Glutamatergic neuron (in vitro differentiated cells): Measurements from ENCODE around the gene PP2D1. TPM values are rescaled to one million over a fixed set of nuclear protein-coding genes. Genes with fewer than 3 reads are reported as not detected.

ENCODE experiments used
- DNase-seq: peaks from one replicate; pipeline ENCODE4 v3.0.0; 2022
- H3K27ac Mint-ChIP-seq: one replicate; pipeline ENCODE4 v1.8.0; 2020; ENCODE audit warnings: mild to moderate bottlenecking, mixed read lengths, inconsistent platforms; ENCODE audit not compliant: unreplicated experiment
- H3K27me3 Mint-ChIP-seq: one replicate; pipeline ENCODE4 v1.8.0; 2020; ENCODE audit warnings: mild to moderate bottlenecking, moderate library complexity, mixed read lengths, inconsistent platforms; ENCODE audit not compliant: unreplicated experiment
- H3K36me3 Mint-ChIP-seq: one replicate; pipeline ENCODE4 v1.8.0; 2020; ENCODE audit warnings: mild to moderate bottlenecking, mixed read lengths, inconsistent platforms; ENCODE audit not compliant: unreplicated experiment
- H3K4me1 Mint-ChIP-seq: one replicate; pipeline ENCODE4 v1.8.0; 2020; ENCODE audit warnings: mild to moderate bottlenecking, low read depth, mixed read lengths, inconsistent platforms; ENCODE audit not compliant: unreplicated experiment
- H3K4me3 Mint-ChIP-seq: one replicate; pipeline ENCODE4 v1.8.0; 2020; ENCODE audit warnings: mild to moderate bottlenecking, mixed read lengths, inconsistent platforms; ENCODE audit not compliant: unreplicated experiment
- H3K9me3 Mint-ChIP-seq: one replicate; pipeline ENCODE4 v1.8.0; 2020; ENCODE audit warnings: mild to moderate bottlenecking, moderate library complexity, mixed read lengths, inconsistent platforms; ENCODE audit not compliant: unreplicated experiment
- CTCF ChIP-seq: fragments of 200-600 bp; sonication (generic); IDR thresholded peaks from one replicate; pipeline ENCODE4 v1.5.0; 2021; ENCODE audit not compliant: partially characterized antibody, unreplicated experiment
- total RNA-seq: library from RNA; stranded (reverse); fragmentation: NEBNext Ultra II Directional; extraction: Animal tissue kit (Norgen Biotek cat#: 25700); gene quantifications from one replicate; pipeline ENCODE4 v1.2.1, GENCODE V29; 2021; ENCODE audit not compliant: unreplicated experiment

The PP2D1 gene
- total RNA-seq, 1 donor from 2014 or later = not detected

DNA sequence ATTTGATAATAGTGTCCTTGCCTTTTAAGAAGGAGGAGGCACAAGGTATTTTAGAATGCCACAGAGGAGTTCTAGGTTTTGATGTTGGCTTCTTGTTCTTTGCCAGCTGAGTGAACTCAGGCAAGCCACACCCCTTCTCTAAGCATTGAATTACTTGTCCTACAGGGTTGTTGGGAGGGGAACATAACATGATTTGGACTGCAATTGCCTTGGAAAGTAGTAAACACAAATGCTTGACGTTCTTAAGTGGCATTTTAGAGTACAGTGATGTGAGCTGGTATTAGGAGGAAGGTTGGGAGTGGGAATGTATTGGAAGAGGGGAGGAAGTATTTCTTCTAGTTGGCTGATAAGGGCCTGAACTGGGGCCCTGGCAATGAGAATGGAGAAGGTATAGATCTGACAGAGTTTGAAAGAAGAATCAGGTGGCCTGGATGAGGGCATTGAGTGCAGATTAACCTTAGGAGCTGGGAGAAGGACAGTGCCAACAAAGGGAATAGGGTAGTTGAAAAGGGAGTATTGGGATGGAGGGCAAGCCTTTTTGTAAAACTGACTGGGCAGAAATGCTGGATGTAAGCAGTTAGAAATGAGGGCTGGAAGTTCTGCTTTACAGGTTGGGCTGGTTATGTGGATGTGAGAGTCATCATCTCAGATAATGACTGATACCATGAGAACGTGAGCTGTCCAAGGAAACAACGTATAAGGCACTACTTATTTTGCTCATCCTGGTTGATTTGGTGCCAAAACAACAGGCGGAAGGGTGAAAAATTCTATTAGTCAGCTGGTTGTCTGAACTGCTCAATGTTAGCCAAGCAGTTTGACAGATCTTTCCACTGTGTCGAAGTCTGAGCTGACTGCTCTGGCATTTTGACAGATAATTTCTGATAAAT is 44.9 kb upstream of the PP2D1 start:
- no peak overlapping the region for H3K27ac Mint-ChIP-seq
- TF ChIP-seq CTCF = no peak
- H3K9me3 Mint-ChIP-seq = no peaks in the 10 kb centered on the region
- H3K27me3 Mint-ChIP-seq = no peaks in the 10 kb centered on the region
- H3K4me3 Mint-ChIP-seq = no peak overlapping the region
- no peaks in the 10 kb centered on the region for H3K4me1 Mint-ChIP-seq
- no peaks in the 10 kb centered on the region for H3K36me3 Mint-ChIP-seq
- DNase-seq = no peak

DNA sequence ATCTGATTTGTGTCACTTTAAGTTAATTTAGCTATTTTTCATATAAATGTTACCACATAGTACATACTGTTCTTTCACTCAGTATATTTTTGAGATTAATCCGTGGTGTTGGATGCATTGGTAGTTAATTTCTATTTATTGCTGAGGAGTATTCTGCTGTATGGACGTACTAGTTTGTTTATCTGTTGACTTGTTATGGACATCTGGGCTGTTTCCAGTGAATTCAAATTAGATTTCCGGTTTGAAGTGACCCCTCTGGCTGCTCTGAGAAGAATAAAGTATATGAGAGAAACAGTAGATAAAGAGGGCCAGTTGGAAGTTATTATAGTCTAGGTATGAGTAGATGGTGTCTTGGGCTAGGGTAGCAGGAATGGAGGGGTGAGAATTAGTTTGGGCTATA is 43.8 kb upstream of the PP2D1 start:
- TF ChIP-seq CTCF = no peak
- Mint-ChIP-seq H3K4me1 (no peaks in the 10 kb centered on the region), H3K4me3 (no peak overlapping the region), H3K27ac (no peak overlapping the region), H3K27me3 (no peaks in the 10 kb centered on the region), H3K9me3 (no peaks in the 10 kb centered on the region), H3K36me3 (no peaks in the 10 kb centered on the region)
- DNase-seq = no peak

- Mint-ChIP-seq H3K9me3 (no peaks in the 10 kb centered on the region), H3K27me3 (no peaks in the 10 kb centered on the region), H3K4me3 (no peak overlapping the region), H3K4me1 (no peaks in the 10 kb centered on the region), H3K36me3 (no peaks in the 10 kb centered on the region), H3K27ac (no peak overlapping the region)
- TF ChIP-seq CTCF = no peak
- DNase-seq = no peak
Measured at GRCh38 chr3:20055020-20055775, 43.1 kb upstream of the PP2D1 start.

DNA sequence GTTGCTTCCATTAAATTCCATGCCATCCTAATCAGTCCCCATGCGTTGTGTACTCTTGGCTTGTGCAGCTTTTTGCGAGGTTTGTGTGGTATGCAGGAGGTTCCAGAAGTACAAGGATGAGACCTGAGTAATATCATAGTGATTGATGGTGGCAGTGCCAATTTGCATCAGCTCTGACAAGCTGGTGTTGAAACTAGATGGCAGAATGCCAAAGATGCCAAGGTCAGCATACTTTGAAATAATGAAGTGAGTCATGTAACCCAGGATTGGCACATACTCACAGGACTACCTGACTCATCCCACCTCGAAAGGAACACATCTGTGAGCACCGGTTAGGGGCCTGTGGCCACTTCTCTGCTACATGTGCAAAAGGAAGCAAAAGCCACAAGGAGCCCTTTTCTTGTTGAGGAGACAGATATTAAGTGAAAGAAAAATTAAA is 42.5 kb upstream of the PP2D1 start:
- Mint-ChIP-seq H3K27me3 (no peaks in the 10 kb centered on the region), H3K27ac (no peak overlapping the region), H3K4me3 (no peak overlapping the region), H3K4me1 (no peaks in the 10 kb centered on the region), H3K9me3 (no peaks in the 10 kb centered on the region), H3K36me3 (no peaks in the 10 kb centered on the region)
- DNase-seq = no peak
- TF ChIP-seq CTCF = no peak

DNA sequence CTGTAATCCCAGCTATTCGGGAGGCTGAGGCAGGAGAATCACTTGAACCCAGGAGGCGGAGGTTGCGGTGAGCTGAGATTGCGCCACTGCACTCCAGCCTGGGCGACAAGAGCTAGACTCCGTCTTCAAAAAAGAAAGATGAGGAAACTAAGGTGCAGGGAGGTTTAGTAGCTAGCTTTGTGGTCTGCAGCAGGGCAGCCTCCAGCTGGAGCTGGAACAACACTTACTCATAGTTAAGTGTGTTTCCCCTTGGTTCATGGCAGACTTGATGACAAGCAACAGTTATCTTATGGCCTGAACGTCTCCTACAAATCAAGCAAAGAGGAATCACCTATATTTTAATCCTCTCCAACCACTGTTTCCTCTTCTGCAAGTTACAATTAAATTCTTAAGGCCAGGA is 40.8 kb upstream of the PP2D1 start:
- Mint-ChIP-seq H3K36me3 (no peaks in the 10 kb centered on the region), H3K4me3 (no peak overlapping the region), H3K27ac (no peak overlapping the region), H3K9me3 (no peaks in the 10 kb centered on the region), H3K4me1 (no peaks in the 10 kb centered on the region), H3K27me3 (no peaks in the 10 kb centered on the region)
- no peak for DNase-seq
- TF ChIP-seq CTCF = no peak
